HG02884 (cell line): Measurements from ENCODE around the gene ABCA6.

Source experiments
- ATAC-seq: cut with Tn5 transposase; IDR thresholded peaks from one replicate; pipeline ENCODE4 v1.9.1; 2021; ENCODE audit warnings: mild to moderate bottlenecking, moderate library complexity; ENCODE audit not compliant: unreplicated experiment

ABCA6 gene

DNA sequence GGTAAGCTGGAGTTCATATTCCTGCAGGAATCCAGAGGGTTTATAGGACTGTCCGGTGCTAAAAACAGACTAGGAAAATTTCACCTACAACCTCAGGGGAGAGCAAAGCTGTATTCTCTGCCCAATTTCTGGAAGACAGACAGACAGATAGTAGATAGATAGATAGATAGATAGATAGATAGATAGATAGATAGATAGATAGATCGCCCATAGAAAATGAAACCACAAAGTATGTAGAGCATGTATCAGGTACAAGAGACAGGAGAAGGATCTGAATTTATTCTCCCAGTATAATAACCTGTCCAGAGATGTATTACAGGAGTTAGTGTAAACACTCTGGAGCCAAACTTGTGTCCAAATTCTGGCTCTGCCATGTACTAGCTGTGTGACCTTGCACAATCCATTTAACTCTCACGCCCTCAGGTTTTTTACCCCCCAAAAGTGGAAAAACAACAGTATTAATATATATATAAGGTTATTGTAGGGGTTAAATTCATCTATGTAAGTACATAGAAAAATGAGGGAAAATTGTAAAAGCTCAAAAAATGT lies 2.1 kb upstream of the ABCA6 start:
- no peak for ATAC-seq

GRCh38 chr17:69143151-69143550 lies 1.5 kb upstream of the ABCA6 start:
- ATAC-seq: no peak

DNA sequence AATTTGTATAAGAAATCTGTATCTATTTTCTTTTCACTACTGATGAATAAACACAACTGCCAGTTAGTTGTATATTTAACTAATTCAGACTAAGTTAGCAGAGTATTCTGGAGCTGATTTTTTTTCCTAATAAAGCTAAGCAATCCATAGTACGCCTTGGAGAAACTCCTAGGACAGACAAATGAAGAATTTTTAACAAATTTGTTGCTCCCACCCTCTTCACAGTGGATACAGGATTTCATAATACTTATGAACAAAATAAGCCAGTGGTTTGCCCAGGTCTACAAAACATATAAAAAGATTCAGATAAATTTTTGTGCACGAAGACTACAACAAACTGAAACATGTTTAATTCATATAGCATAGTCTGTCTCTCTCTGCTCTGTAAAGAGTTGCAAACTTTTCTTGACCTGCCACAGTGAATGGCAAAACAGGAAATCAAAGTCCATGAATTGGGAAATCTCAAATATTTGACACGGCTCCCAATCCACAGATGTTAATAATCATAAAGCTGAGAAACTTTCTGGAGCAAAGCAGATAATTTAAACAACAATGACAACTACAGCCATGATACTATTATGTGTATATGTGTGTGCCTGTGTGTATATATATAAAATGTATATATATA lies 594 bp upstream of the ABCA6 start:
- ATAC-seq: no peak

- ATAC-seq: no peak
These were observed 7.6 kb downstream of the ABCA6 start for GRCh38 chr17:69134112-69134511.

DNA sequence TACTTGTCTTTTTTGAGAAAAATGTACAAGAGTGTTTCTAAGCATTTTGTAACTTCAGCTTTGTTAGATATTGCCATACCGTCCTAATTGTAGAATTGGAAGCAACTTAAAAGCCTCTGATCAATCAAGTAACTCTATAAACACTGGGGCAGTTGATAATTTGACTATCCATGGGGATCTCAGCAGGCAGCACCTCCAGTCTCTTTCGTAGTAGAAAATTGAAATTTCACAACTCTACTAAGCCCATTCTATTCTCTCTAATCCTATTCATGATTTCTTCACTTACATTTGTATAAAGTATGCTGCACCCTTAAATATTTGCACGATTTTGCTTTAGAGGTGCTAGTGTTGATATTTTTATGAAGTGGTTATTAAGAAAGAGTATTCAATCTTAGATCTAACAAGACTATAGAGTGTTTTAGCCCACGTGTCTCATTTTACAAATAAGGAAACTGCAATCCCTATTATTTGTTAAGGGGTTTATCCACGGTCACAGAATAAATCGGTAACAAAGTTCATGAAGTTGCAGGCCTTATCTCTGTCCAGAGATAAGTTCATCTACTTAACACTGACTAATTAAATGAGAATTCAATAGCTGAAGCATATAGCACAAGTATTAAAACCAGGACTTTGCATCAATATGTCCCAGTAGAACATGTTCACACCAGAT lies 10.9 kb downstream of the ABCA6 start:
- no peak for ATAC-seq

GRCh38 chr17:69123626-69124025 lies 18.1 kb downstream of the ABCA6 start:
- ATAC-seq: no peak

DNA sequence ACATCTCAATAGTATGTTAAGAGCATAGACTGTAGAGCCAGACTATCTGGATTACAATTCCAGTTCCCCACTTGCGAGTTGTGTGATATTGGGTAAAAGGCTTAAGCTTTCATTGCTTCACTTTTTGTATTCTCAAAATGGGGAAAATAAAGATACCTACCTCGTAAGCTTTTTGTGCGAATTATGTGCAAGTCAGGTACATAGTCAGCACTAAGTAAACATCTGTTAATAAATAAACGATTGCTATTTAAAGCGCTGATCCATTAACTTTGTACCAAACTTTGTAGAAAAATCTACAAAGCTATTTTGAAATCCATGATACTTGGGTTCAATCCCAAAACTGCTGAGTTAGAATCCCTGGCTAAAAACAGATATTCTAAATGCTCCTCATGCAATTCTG lies 19.6 kb downstream of the ABCA6 start:
- ATAC-seq: no peak

- ATAC-seq: peak; percentile 40
These were observed 23.6 kb downstream of the ABCA6 start for GRCh38 chr17:69117855-69118784.

DNA sequence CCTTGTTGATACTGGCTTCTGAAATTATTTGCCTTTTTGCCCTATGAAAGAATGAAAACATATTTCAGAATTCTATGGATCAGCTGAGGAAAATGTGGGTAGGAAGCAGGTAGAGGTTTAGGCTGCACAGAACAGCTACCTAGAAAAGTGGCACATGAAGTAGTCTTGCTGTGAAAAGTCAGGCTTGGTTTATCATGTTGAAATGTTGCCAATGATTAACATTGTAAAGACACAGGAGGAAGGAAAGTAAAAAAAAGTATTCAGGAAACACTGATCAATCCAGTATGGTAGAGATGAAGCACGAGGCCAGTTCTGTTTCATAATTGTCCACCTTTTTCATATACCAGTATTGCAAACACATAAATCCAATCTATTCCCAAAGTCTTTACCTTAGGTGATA lies 29.9 kb downstream of the ABCA6 start:
- ATAC-seq: no peak

- no peak for ATAC-seq
These were observed 35.6 kb downstream of the ABCA6 start for GRCh38 chr17:69105907-69106730.

DNA sequence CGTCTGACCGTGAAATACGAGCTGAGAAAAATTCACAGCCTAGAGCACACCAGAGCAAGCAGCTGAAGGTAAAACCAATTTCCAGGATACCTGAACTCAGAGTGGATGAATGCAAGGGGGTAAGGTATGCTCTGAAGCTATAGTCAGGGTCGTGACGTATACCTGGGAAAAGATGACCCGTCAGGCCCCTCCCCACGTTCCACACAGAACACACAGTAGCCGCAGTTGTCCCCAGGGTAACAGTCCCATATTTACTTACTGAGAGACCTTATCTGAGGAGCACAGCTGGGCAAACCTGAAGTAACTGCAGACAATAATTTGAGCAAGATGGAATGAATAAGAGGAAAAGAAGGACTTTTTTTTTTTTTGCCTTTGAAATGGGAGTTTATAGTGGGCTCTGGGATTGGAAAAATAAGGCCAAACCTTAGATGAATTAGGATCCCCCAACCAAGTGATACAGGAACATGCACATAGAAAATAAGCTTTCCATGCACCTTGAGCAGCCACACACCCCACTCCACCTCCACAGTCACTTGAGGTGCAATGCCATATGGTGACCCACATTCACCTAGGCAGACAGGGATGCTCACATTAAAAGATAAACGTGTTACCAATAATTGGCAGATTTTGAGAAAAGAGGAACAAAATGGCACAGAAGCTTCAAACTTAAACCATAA lies 38.0 kb downstream of the ABCA6 start:
- no peak for ATAC-seq

DNA sequence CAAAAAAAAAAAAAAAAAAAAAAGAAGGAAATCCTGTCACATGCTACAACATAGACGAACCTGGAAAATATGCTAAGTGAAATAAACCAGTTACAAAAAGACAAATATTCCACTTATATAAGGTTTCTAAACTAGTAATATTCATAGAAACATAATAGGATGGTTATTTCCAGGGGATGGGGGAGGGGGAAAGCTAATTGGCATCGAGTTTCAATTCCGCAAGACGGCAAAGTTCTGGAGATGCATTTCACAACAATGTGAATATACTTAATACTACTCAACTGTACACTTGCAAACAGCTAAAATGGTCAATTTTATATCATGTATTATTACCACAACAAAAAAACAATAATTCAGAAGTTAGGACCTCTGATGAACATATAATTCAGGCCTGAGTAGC lies 43.1 kb downstream of the ABCA6 start:
- no peak for ATAC-seq

DNA sequence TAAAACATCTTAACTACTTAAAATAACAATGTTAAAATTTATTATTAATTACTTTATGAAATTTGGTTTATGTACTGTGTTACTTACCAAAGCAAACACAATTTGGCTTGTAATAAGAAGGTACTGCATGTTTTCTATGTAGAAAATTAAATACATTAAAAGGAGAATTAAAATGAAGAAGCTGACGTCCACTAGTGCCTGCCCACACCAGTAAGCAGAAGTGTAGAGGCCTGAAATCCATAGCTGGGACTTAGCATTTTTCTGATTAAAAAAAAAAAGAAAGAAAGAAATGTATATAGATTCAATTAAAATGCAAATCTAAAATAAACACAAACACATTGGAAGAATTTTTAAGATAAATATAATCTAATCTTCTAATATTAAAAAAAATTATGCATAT lies 45.2 kb downstream of the ABCA6 start:
- ATAC-seq: no peak

GRCh38 chr17:69093995-69094394 lies 47.7 kb downstream of the ABCA6 start:
- ATAC-seq: no peak

DNA sequence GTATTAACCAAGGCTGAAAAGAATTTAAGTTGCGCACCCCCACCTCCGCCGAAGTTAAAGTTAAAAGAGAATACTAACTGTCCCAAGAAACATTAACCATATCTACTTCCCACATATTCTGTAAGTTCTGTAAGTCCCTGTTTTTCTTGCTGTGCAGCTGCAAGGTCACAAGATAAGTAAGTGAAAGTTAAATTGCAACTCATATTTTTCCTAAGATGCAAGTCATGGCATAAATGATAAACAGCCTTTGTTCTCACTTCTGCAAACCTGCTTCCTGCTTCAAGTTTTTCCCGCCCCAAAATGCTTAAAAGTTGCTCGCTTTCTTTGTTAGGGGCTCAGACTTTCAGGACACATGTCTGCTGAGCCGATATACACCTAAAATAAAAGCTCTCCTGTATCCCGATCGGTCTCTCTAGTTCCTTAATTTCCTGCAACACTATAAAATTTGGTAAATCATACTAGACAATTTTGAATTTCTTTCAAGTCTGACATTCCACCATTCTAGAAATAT lies 48.4 kb downstream of the ABCA6 start:
- ATAC-seq: no peak

GRCh38 chr17:69090365-69090764 lies 51.3 kb downstream of the ABCA6 start:
- no peak for ATAC-seq

DNA sequence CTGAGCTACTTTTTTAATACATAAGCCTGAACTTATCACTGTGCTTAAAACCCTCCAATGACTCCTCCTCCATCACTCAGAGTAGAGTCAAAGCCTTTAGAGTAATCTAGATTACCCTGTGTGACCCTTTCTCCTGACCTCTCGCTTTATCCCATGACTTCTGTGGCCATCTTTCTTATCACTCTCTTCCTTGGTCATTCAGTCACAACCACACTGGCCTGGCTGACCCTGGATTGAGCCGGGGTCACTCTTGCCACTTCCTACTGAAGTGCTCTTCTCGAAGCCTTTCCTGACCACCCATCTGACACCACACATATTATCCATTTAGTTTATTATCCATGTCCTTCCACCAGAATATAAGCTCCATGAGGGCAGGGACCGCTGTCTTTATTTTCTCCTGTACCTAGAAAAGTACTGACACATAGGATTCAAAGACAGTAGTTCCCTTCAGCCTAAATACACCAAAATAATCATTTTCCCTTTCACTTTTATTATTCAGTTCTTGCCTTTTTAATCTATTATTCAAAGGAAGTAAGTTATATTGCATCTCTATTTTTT lies 53.0 kb downstream of the ABCA6 start:
- no peak for ATAC-seq

DNA sequence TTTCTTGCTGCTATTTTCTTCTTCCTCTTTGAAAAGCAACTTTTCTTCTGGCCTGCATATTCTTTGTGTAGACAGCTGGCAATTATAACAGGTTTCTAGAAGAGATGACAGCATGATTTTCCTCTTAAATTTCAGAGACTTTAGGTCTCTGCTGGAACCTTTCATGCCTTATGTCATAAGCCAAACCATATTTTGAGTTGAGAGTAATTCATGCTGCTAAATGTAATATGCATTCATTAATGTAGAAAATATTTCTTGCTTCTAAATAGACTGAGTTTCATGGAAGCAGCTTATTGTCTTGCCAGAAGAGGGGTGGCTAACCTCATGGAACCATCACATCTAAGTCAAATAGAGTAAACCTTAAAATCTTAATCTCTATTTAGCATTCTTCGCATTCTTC lies 55.1 kb downstream of the ABCA6 start:
- ATAC-seq: no peak

DNA sequence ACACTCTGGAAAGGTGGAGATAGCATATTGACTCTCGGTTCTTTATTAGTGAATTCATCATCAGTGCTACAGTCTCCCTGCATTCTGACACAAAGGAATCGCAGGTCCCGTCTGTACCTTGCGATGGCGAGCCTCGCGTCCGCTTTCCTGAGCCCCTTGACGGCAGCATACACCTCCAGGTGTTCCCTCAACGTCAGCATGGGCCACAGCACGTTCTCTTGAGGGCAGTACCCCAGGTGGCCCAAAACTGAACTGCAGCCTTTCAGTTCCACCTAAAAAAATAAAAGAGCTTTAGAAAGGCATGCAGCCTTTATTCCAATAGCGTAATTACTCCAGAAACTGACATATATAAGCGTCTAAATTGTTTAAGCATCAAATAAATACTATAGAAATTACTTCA lies 56.8 kb downstream of the ABCA6 start:
- no peak for ATAC-seq

- ATAC-seq: no peak
These were observed 59.0 kb downstream of the ABCA6 start for GRCh38 chr17:69082696-69083095.
